Fibroblast of villous mesenchyme (primary cell): ENCODE results near the gene HIPK1. TPM values are rescaled to one million over a fixed set of nuclear protein-coding genes. Genes with fewer than 3 reads are reported as not detected.
"Not testable (repeated sequence)": the region's sequence is repeated elsewhere in the genome, so short reads cannot be mapped to it uniquely, and the experiment has no call there.

Experiments
- DNase-seq: peaks from one replicate; pipeline ENCODE4 v3.0.0-alpha.2; 2010; ENCODE audit warnings: low read depth
- H3K4me3 ChIP-seq: 2 replicates; pipeline ENCODE4 v1.5.1; 2011; ENCODE audit warnings: low read depth, mild to moderate bottlenecking, low read length
- CTCF ChIP-seq: IDR thresholded peaks from 2 replicates; pipeline ENCODE4 v1.5.1; 2012; ENCODE audit warnings: low read depth, mild to moderate bottlenecking, low read length; ENCODE audit not compliant: insufficient read depth
- total RNA-seq: library from RNA; depleted of rRNA; stranded (reverse); fragments of >200 nt; gene quantifications from 2 replicates; pipeline ENCODE4 v1.2.3, GENCODE V29; 2012

HIPK1 gene
- total RNA-seq, 1 donor = 32.4 TPM

- TF ChIP-seq CTCF = no peak
- peak; percentile 82 for DNase-seq
Measured at GRCh38 chr1:113943028-113943811, 14.1 kb downstream of the HIPK1 start.

GRCh38 chr1:113945329-113945728, 16.2 kb downstream of the HIPK1 start:
- no peak for DNase-seq
- TF ChIP-seq CTCF = no peak

More at GRCh38 chr1:113943028-113943811, 14.1 kb downstream of the HIPK1 start:
- H3K4me3 ChIP-seq = no peak overlapping the region

GRCh38 chr1:113946112-113946511, 17.0 kb downstream of the HIPK1 start:
- H3K4me3 ChIP-seq = no peak overlapping the region
- TF ChIP-seq CTCF = no peak
- DNase-seq = no peak

More at GRCh38 chr1:113945329-113945728, 16.2 kb downstream of the HIPK1 start:
- no peak overlapping the region for H3K4me3 ChIP-seq

- no peak for TF ChIP-seq CTCF
- H3K4me3 ChIP-seq = no peak overlapping the region
- peak; percentile 42 for DNase-seq
Measured at GRCh38 chr1:113946678-113947387, 17.7 kb downstream of the HIPK1 start.

- TF ChIP-seq CTCF = no peak
- no peak overlapping the region for H3K4me3 ChIP-seq
- DNase-seq = peak; percentile 61
Measured at GRCh38 chr1:113947388-113948107, 18.4 kb downstream of the HIPK1 start.

GRCh38 chr1:113948151-113948550, 19.0 kb downstream of the HIPK1 start:
- DNase-seq = peak; percentile 40
- H3K4me3 ChIP-seq = not testable (repeated sequence)

GRCh38 chr1:113949007-113949406, 19.9 kb downstream of the HIPK1 start:
- peak; percentile 41 for TF ChIP-seq CTCF
- no peak for DNase-seq
- H3K4me3 ChIP-seq = no peak overlapping the region
